ENCODE data around the gene CYB561A3.

DNA sequence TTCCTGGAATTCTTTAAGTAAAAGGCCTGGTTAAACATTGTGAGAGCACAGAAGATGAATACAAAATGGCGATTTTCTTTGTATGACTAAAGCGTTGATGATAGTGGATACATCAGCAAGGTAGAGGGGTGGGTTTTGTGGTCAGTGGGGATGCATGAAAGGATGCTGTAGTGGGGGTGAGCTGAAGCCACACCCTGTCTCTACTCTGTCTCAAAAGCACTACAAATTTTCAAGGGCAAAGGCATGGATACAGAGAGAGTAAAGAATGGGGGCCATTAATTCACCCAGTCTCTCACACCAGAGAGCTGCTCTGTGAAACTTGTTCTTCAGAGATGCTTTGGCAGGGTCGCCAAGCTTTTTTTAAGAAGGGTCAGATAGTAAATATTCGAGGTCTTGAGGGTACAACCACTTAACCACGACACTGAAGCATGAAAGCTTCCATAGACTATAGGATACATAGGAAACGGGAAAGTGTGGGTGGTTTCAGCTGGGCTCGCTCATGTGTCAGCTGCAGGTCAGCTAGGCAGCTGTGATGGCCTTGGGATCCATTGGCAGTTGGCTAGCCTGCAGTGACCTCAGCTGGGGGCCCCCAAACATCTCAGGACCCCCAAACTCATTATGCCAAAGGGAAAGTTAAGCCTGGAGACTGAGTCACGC lies 8.8 kb upstream of the CYB561A3 start:
- TF ChIP-seq, protein P1, sequence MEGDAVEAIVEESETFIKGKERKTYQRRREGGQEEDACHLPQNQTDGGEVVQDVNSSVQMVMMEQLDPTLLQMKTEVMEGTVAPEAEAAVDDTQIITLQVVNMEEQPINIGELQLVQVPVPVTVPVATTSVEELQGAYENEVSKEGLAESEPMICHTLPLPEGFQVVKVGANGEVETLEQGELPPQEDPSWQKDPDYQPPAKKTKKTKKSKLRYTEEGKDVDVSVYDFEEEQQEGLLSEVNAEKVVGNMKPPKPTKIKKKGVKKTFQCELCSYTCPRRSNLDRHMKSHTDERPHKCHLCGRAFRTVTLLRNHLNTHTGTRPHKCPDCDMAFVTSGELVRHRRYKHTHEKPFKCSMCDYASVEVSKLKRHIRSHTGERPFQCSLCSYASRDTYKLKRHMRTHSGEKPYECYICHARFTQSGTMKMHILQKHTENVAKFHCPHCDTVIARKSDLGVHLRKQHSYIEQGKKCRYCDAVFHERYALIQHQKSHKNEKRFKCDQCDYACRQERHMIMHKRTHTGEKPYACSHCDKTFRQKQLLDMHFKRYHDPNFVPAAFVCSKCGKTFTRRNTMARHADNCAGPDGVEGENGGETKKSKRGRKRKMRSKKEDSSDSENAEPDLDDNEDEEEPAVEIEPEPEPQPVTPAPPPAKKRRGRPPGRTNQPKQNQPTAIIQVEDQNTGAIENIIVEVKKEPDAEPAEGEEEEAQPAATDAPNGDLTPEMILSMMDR (IDR thresholded peaks at IDR 0.05) = no peak
- TF ChIP-seq POLR2A (IDR thresholded peaks at IDR 0.05) (no peak), EP300 (IDR thresholded peaks at IDR 0.05) (no peak), POLR2AphosphoS5 (IDR thresholded peaks at IDR 0.05) (no peak)

All from upper lobe of left lung (tissue), 4 donors.